ENCODE data around the gene SEL1L3.

SEL1L3 gene

GRCh38 chr4:25844961-25845712 lies 17.7 kb downstream of the SEL1L3 start:
- peaks cover 17% of the 10 kb centered on the region for H3K36me3 Mint-ChIP-seq
- H3K27ac Mint-ChIP-seq, result no peak overlapping the region
- no peaks in the 10 kb centered on the region for H3K9me3 Mint-ChIP-seq (ENCODE audit: low read depth)
- H3K27me3 Mint-ChIP-seq, result no peaks in the 10 kb centered on the region
- H3K4me3 Mint-ChIP-seq, result no peak overlapping the region
- peaks cover 57% of the 10 kb centered on the region for H3K4me1 Mint-ChIP-seq (ENCODE audit: low read depth)

- Mint-ChIP-seq H3K27ac (peak overlapping the region; percentile 2), H3K4me1 (ENCODE audit: low read depth) (peaks cover 52% of the 10 kb centered on the region), H3K9me3 (ENCODE audit: low read depth) (no peaks in the 10 kb centered on the region), H3K4me3 (no peak overlapping the region), H3K27me3 (no peaks in the 10 kb centered on the region), H3K36me3 (peaks cover 9% of the 10 kb centered on the region)
Measured at GRCh38 chr4:25843340-25844097, 19.3 kb downstream of the SEL1L3 start.

- peaks cover 9% of the 10 kb centered on the region for H3K36me3 Mint-ChIP-seq
- peaks cover 46% of the 10 kb centered on the region for H3K4me1 Mint-ChIP-seq (ENCODE audit: low read depth)
- H3K27me3 Mint-ChIP-seq, result no peaks in the 10 kb centered on the region
- no peaks in the 10 kb centered on the region for H3K9me3 Mint-ChIP-seq (ENCODE audit: low read depth)
- H3K27ac Mint-ChIP-seq, result peak overlapping the region; percentile 37
- H3K4me3 Mint-ChIP-seq, result peak overlapping the region; percentile 0
Measured at GRCh38 chr4:25842229-25842845, 20.5 kb downstream of the SEL1L3 start.

- no peaks in the 10 kb centered on the region for H3K27me3 Mint-ChIP-seq
- H3K4me1 Mint-ChIP-seq (ENCODE audit: low read depth), result peaks cover 40% of the 10 kb centered on the region
- no peak overlapping the region for H3K4me3 Mint-ChIP-seq
- no peaks in the 10 kb centered on the region for H3K9me3 Mint-ChIP-seq (ENCODE audit: low read depth)
- H3K36me3 Mint-ChIP-seq, result peaks cover 7% of the 10 kb centered on the region
- H3K27ac Mint-ChIP-seq, result no peak overlapping the region
Measured at GRCh38 chr4:25839687-25840086, 23.1 kb downstream of the SEL1L3 start.

- H3K27ac Mint-ChIP-seq, result no peak overlapping the region
- H3K4me3 Mint-ChIP-seq, result no peak overlapping the region
- no peaks in the 10 kb centered on the region for H3K9me3 Mint-ChIP-seq (ENCODE audit: low read depth)
- H3K36me3 Mint-ChIP-seq, result peaks cover 12% of the 10 kb centered on the region
- no peaks in the 10 kb centered on the region for H3K27me3 Mint-ChIP-seq
- peaks cover 41% of the 10 kb centered on the region for H3K4me1 Mint-ChIP-seq (ENCODE audit: low read depth)
Measured at GRCh38 chr4:25839233-25839632, 23.6 kb downstream of the SEL1L3 start.

GRCh38 chr4:25838526-25838925 lies 24.3 kb downstream of the SEL1L3 start:
- no peak overlapping the region for H3K27ac Mint-ChIP-seq
- H3K4me3 Mint-ChIP-seq, result no peak overlapping the region
- H3K4me1 Mint-ChIP-seq (ENCODE audit: low read depth), result peaks cover 34% of the 10 kb centered on the region
- H3K27me3 Mint-ChIP-seq, result no peaks in the 10 kb centered on the region
- no peaks in the 10 kb centered on the region for H3K9me3 Mint-ChIP-seq (ENCODE audit: low read depth)
- peaks cover 15% of the 10 kb centered on the region for H3K36me3 Mint-ChIP-seq

- Mint-ChIP-seq H3K36me3 (peaks cover 11% of the 10 kb centered on the region), H3K27ac (no peak overlapping the region), H3K9me3 (ENCODE audit: low read depth) (no peaks in the 10 kb centered on the region), H3K4me3 (no peak overlapping the region), H3K27me3 (no peaks in the 10 kb centered on the region), H3K4me1 (ENCODE audit: low read depth) (peaks cover 21% of the 10 kb centered on the region)
Measured at GRCh38 chr4:25837107-25837506, 25.7 kb downstream of the SEL1L3 start.

- H3K4me3 Mint-ChIP-seq, result no peak overlapping the region
- no peaks in the 10 kb centered on the region for H3K9me3 Mint-ChIP-seq (ENCODE audit: low read depth)
- peaks cover 14% of the 10 kb centered on the region for H3K4me1 Mint-ChIP-seq (ENCODE audit: low read depth)
- H3K36me3 Mint-ChIP-seq, result peaks cover 18% of the 10 kb centered on the region
- H3K27me3 Mint-ChIP-seq, result no peaks in the 10 kb centered on the region
- H3K27ac Mint-ChIP-seq, result no peak overlapping the region
Measured at GRCh38 chr4:25835384-25835783, 27.4 kb downstream of the SEL1L3 start.

- Mint-ChIP-seq H3K27me3 (no peaks in the 10 kb centered on the region), H3K36me3 (peaks cover 26% of the 10 kb centered on the region), H3K4me1 (ENCODE audit: low read depth) (peaks cover 14% of the 10 kb centered on the region), H3K4me3 (no peak overlapping the region), H3K27ac (no peak overlapping the region), H3K9me3 (ENCODE audit: low read depth) (no peaks in the 10 kb centered on the region)
Measured at GRCh38 chr4:25834411-25835107, 28.2 kb downstream of the SEL1L3 start.

GRCh38 chr4:25830548-25830947 lies 32.2 kb downstream of the SEL1L3 start:
- H3K9me3 Mint-ChIP-seq (ENCODE audit: low read depth), result no peaks in the 10 kb centered on the region
- H3K36me3 Mint-ChIP-seq, result peaks cover 26% of the 10 kb centered on the region
- no peak overlapping the region for H3K4me3 Mint-ChIP-seq
- H3K27ac Mint-ChIP-seq, result no peak overlapping the region
- H3K4me1 Mint-ChIP-seq (ENCODE audit: low read depth), result peaks cover 5% of the 10 kb centered on the region
- H3K27me3 Mint-ChIP-seq, result no peaks in the 10 kb centered on the region

- Mint-ChIP-seq H3K4me3 (no peak overlapping the region), H3K36me3 (peaks cover 21% of the 10 kb centered on the region), H3K27me3 (no peaks in the 10 kb centered on the region), H3K4me1 (ENCODE audit: low read depth) (no peaks in the 10 kb centered on the region), H3K27ac (no peak overlapping the region), H3K9me3 (ENCODE audit: low read depth) (no peaks in the 10 kb centered on the region)
Measured at GRCh38 chr4:25827897-25828296, 34.9 kb downstream of the SEL1L3 start.

GRCh38 chr4:25827373-25827772 lies 35.4 kb downstream of the SEL1L3 start:
- Mint-ChIP-seq H3K36me3 (peaks cover 26% of the 10 kb centered on the region), H3K27ac (no peak overlapping the region)

GRCh38 chr4:25826074-25826752 lies 36.6 kb downstream of the SEL1L3 start:
- H3K36me3 Mint-ChIP-seq, result peaks cover 31% of the 10 kb centered on the region
- H3K4me3 Mint-ChIP-seq, result no peak overlapping the region
- no peaks in the 10 kb centered on the region for H3K9me3 Mint-ChIP-seq (ENCODE audit: low read depth)
- no peak overlapping the region for H3K27ac Mint-ChIP-seq
- H3K27me3 Mint-ChIP-seq, result no peaks in the 10 kb centered on the region
- no peaks in the 10 kb centered on the region for H3K4me1 Mint-ChIP-seq (ENCODE audit: low read depth)

More at GRCh38 chr4:25827373-25827772, 35.4 kb downstream of the SEL1L3 start:
- Mint-ChIP-seq H3K27me3 (no peaks in the 10 kb centered on the region), H3K4me1 (ENCODE audit: low read depth) (no peaks in the 10 kb centered on the region), H3K4me3 (no peak overlapping the region), H3K9me3 (ENCODE audit: low read depth) (no peaks in the 10 kb centered on the region)

- H3K4me3 Mint-ChIP-seq, result no peak overlapping the region
- no peak overlapping the region for H3K27ac Mint-ChIP-seq
- H3K27me3 Mint-ChIP-seq, result no peaks in the 10 kb centered on the region
- peaks cover under 1% of the 10 kb centered on the region for H3K4me1 Mint-ChIP-seq (ENCODE audit: low read depth)
- no peaks in the 10 kb centered on the region for H3K9me3 Mint-ChIP-seq (ENCODE audit: low read depth)
- H3K36me3 Mint-ChIP-seq, result peaks cover 21% of the 10 kb centered on the region
Measured at GRCh38 chr4:25823632-25824031, 39.2 kb downstream of the SEL1L3 start.

Data from activated naive CD8-positive, alpha-beta T cell (primary cell).